GM12872 (cell line): Measurements from ENCODE around the gene ZNF507.

Experiments
- CTCF ChIP-seq: IDR thresholded peaks from 3 replicates; pipeline ENCODE4 v1.5.1; 2011; ENCODE audit warnings: low read depth, mild to moderate bottlenecking, low read length, moderate library complexity; ENCODE audit not compliant: insufficient read depth

ZNF507 gene

GRCh38 chr19:32392901-32393300, 47.5 kb downstream of the ZNF507 start:
- no peak for TF ChIP-seq CTCF

- TF ChIP-seq CTCF, result no peak
Observed at GRCh38 chr19:32396046-32396652, 50.7 kb downstream of the ZNF507 start.

GRCh38 chr19:32397671-32398101, 52.3 kb downstream of the ZNF507 start:
- no peak for TF ChIP-seq CTCF

- TF ChIP-seq CTCF, result no peak
Observed at GRCh38 chr19:32401992-32402391, 56.6 kb downstream of the ZNF507 start.

GRCh38 chr19:32403291-32403995, 58.0 kb downstream of the ZNF507 start:
- no peak for TF ChIP-seq CTCF

GRCh38 chr19:32404213-32404932, 59.0 kb downstream of the ZNF507 start:
- no peak for TF ChIP-seq CTCF

GRCh38 chr19:32404933-32405430, 59.6 kb downstream of the ZNF507 start:
- no peak for TF ChIP-seq CTCF
